IPS-18a (cell line): ENCODE results near the gene ZNF683.
A peak's percentile ranks its signal among the peaks of the same experiment; 100 is the strongest.

ENCODE experiments used
- H3K27ac ChIP-seq: one replicate; pipeline ENCODE4 v1.5.1; 2013; ENCODE audit warnings: low read length
- H3K27me3 ChIP-seq: one replicate; pipeline ENCODE4 v1.6.1; 2013; ENCODE audit warnings: mild to moderate bottlenecking, low read length; ENCODE audit not compliant: control insufficient read depth, insufficient read depth
- H3K36me3 ChIP-seq: one replicate; pipeline ENCODE4 v1.6.1; 2013; ENCODE audit warnings: low read depth, low read length; ENCODE audit not compliant: control insufficient read depth
- H3K4me1 ChIP-seq: one replicate; pipeline ENCODE4 v1.6.1; 2013; ENCODE audit warnings: low read depth, low read length; ENCODE audit not compliant: control insufficient read depth
- H3K4me3 ChIP-seq: one replicate; pipeline ENCODE4 v1.5.1; 2013; ENCODE audit warnings: low read length
- H3K9ac ChIP-seq: one replicate; pipeline ENCODE4 v1.6.1; 2013; ENCODE audit warnings: mild to moderate bottlenecking, low read length, moderate library complexity
- H3K9me3 ChIP-seq: one replicate; pipeline ENCODE4 v1.6.1; 2013; ENCODE audit warnings: low read depth, low read length; ENCODE audit not compliant: control insufficient read depth

Gene ZNF683

DNA sequence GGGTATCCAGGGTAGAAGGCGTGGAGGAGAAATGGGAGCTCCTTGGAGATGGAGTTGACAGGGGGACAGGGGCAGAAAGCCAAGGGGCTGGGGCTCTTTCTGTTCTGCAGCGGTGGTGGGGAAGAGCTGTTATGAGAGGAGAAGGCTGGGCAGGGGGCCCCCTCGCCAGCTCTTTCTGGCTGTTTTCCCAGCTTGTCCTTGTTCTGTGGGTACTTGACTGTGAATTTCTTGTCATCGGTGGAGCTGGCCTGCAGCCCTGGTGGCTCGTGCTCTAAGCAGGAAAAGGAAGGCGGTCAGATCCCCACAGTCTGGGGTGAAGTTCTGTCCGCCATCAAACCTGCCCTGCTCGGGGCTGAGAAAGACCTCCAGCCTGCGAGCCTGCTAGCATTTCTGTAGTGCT is 7.6 kb downstream of the ZNF683 start:
- H3K27ac ChIP-seq, result no peak overlapping the region
- H3K4me3 ChIP-seq, result no peak overlapping the region
- H3K4me1 ChIP-seq, result peaks cover 2% of the 10 kb centered on the region
- no peaks in the 10 kb centered on the region for H3K9me3 ChIP-seq
- H3K9ac ChIP-seq, result no peak overlapping the region
- no peaks in the 10 kb centered on the region for H3K36me3 ChIP-seq
- peaks cover 30% of the 10 kb centered on the region for H3K27me3 ChIP-seq

DNA sequence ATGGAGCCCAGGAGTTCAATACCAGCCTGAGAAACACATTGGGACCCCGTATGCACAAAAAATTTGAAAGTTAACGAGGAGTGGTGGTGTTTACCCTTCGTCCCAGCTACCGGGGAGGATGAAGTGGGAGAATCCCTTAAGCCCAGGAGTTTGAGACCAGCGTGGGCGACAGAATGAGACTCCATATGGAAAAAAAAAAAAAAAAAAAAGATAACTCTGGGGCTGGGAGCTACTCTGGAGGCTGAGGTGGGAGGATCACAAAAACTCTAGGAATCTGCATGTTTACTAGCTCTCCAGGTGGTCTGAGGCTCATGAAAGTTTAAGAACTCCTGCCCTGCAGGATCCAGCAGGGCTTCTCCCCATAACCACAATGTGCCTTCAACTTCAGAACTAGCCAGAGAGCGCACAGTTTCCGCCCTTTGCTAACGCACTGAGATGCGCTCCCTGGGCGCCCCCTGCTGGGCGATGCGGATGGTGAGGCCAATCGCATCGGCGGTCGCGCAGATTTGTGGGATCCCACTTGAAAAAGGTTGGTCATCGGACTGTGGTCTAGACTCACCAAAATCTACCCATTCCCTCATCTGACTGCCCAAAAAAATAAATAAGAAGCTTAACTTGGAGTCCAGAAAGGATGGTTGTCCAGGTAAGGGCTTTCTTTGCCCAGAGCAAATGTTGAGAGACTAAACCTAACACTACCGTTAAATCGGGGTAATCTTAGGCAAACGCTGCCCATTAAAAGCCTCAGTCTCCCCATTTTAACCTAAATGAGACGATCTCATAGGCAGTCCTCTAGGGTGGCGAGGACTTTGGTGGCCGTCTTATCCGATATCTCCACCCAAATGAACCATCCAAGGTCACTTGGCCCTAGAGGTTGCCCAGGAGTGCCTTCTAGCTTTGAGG is 8.8 kb downstream of the ZNF683 start:
- Histone ChIP-seq H3K4me3 (no peak overlapping the region), H3K4me1 (peaks cover 7% of the 10 kb centered on the region), H3K27me3 (peaks cover 41% of the 10 kb centered on the region), H3K9me3 (no peaks in the 10 kb centered on the region), H3K36me3 (no peaks in the 10 kb centered on the region), H3K27ac (no peak overlapping the region), H3K9ac (no peak overlapping the region)

DNA sequence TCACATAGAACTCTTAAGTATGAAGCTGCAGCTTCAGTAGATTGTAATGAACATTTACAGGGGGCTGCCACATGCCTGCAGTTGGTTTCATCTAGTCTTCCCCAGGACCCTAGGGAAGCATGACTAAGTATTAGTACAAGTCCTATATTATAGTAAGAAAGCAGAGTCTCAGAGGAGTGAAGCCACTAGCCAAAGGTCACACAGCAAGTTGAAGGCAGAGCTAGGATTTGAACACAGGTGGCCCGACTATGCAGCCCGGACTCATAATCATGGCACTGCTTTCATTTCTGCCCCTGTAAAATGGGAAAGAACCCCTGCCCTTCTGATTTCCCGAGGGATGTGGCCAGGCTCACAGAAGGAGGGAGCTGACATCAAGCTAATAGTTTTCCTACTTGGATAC is 10.2 kb downstream of the ZNF683 start:
- H3K4me3 ChIP-seq, result no peak overlapping the region
- peaks cover 7% of the 10 kb centered on the region for H3K4me1 ChIP-seq
- H3K27me3 ChIP-seq, result peaks cover 41% of the 10 kb centered on the region
- H3K9ac ChIP-seq, result no peak overlapping the region
- H3K9me3 ChIP-seq, result no peaks in the 10 kb centered on the region
- H3K36me3 ChIP-seq, result no peaks in the 10 kb centered on the region
- H3K27ac ChIP-seq, result no peak overlapping the region

DNA sequence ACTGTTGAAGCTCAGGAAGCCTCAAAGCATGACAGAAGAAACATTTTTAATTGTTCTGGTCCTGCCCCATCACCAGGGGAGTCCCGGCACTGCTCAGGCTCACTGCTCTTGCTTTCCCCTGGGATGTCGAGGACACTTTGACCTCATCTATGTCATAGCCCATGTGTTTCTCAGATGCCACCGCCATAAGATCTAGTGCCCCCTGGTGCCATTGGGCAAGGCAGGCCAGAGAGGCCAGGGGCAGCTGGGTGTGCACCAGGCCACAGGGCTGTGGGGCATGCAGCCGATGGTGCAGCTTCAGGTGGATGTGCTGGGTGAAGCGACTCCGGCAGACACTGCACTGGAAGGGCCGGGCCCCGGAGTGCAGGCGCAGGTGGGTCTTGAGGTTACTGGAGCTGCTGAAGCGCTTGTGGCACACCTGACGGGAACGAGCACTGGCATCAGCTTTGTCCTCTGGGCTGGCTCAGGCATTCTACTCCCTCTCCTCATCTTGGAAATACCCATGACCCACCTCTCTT is 10.9 kb downstream of the ZNF683 start:
- Histone ChIP-seq H3K9ac (no peak overlapping the region), H3K4me1 (peaks cover 9% of the 10 kb centered on the region), H3K36me3 (no peaks in the 10 kb centered on the region), H3K9me3 (no peaks in the 10 kb centered on the region), H3K27me3 (peaks cover 41% of the 10 kb centered on the region), H3K4me3 (no peak overlapping the region), H3K27ac (no peak overlapping the region)

DNA sequence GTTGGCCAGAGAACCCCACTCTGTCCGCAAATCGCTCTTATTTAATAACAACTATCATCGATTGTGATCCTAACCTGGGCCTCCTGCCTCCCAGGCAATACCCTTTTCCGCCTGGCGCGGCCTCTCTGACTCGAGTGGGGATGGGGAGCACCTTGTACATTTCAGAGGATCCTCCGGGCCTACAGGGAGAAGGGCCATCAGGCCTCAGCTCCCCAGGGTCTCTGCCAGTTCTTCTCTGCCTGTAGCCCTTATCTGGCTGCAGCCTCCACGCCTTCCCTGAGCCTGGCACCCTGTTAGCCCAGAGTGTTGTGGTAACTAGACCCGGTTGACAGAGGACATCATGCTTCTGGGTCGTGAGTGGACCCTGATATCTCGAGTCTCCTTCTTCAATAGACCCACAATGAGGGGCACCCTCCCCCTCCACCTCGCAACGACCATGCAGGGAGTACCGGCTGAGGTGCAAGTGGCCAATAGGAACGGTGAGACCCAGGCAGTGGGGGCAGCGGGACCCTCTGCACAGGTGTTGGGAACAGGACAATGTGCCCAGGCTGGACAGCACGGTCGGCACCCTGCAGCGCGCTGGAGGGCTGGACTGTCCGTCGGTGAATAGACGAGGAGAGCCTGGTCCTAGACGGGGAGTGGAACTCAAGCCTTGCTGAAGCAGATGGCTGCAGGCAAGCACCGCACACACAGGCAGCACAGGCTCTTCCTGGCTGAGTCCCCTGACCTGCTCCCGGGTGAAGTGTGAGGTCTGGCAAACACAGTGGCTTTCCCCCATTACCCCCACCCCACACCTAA is 11.5 kb downstream of the ZNF683 start:
- peaks cover 41% of the 10 kb centered on the region for H3K27me3 ChIP-seq
- H3K27ac ChIP-seq, result no peak overlapping the region
- H3K4me3 ChIP-seq, result peak overlapping the region; percentile 70
- H3K4me1 ChIP-seq, result peaks cover 12% of the 10 kb centered on the region
- no peak overlapping the region for H3K9ac ChIP-seq
- no peaks in the 10 kb centered on the region for H3K9me3 ChIP-seq
- H3K36me3 ChIP-seq, result no peaks in the 10 kb centered on the region

DNA sequence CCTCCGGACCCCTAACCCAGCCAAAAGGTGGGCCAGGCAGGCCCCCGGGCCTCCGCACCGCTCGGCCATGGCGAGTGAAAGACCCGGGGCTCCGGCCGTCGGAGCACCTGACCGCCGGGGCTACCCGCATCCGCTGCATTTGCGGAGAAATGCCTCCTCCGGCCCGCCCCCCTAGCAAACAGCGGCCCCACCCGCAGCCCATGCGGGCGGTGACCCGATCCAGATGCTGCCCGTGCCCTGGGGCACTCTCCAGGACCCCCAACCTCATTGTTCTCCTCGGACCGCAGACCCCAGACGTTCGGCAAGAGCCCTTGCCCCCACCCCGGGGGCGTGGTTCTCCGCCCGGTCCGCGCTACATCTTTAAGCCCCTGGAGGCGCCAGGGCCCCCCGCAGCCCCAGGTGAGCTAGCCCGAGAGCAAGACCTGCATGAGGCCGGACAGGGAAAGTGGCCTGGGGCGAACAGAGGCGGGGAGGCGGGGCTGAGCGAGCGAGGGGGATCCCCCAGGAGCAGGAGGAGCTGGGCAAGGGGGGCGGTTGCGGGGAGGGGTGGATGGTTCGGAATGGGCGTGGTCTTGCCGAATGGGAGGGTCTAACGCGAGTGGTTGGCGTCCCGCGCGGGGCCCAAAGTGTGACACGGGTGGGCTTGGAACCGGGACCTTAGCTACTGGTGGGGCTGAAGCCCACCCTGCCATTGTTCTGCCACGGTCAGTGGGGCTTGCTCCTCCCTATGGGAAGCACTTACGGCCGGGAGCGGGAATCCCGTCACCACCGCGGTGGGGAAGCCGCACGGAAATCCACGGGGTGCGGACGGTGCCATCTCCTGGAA is 12.4 kb downstream of the ZNF683 start:
- Histone ChIP-seq H3K9me3 (no peaks in the 10 kb centered on the region), H3K36me3 (no peaks in the 10 kb centered on the region), H3K27ac (no peak overlapping the region), H3K4me3 (peak overlapping the region; percentile 70), H3K4me1 (peaks cover 12% of the 10 kb centered on the region), H3K9ac (peak overlapping the region; percentile 60), H3K27me3 (peaks cover 41% of the 10 kb centered on the region)

DNA sequence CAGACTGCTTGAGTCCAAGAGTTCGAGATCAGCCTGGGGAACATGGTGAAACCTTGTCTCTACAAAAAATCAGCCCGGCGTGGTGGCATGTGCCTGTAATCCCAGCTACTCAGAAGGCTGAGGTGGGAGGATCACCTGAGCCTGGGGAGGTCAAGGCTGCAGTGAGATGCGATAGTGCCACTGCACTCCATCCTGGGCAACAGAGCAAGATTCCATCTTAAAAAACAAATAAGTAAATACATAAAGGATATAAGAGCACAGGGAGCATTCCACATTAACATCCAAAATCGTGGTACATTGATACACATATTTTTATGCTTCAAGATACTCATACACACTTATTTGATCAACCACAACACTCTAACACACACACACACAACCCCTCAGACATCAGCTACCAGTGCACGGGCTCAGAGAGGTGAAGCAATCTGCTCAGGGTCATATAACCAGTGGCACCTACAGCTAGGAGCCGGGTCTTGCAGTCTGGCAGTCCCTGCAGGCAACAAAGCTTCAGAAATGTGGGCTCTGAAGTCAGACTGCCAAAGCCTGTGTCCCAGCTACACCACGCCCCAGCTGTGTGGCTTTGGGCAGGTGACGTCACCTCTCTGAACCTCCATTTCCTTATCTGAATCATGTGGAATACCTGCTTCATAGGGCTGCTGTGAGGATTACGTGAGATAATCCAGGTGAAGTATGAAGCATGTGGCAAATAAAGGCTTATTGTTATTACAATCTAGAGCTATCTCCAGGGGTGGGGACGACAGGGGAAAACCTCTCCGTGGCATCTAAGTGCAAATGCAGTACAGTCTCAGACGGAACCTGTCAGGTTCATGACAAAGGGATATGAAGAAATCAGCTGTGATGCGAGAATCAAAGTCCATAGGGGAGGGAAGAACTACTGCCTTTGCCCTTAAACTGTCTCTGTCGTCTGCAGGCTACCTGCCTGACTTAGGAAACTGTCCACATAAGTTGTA is 13.9 kb downstream of the ZNF683 start:
- Histone ChIP-seq H3K9me3 (no peaks in the 10 kb centered on the region), H3K4me3 (peak overlapping the region; percentile 26), H3K4me1 (peaks cover 9% of the 10 kb centered on the region), H3K27ac (no peak overlapping the region), H3K9ac (no peak overlapping the region), H3K27me3 (peaks cover 33% of the 10 kb centered on the region), H3K36me3 (no peaks in the 10 kb centered on the region)

DNA sequence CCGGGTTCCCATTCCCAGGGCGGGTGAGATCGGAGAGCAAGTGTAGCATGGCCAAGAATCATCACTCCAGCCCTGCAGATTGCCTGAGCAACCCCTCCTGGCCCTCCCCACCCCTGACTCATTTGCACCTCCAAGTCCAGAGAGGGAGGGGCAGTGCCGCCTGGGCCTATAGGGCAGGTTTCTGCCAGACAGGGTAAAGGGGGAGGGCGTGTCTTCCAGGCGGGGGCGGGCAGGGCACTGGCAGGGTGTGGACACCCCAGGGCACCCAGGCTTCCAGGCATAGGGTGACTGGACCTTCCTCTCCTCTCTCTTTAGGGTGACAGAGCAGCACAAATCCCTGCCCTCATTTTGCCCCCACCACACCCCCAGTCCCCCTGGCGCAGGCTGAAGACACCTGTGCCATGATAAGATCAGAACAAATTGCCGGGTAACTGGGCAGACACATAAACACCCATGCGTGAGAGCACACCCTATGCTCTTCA is 15.4 kb downstream of the ZNF683 start:
- Histone ChIP-seq H3K36me3 (no peaks in the 10 kb centered on the region), H3K9me3 (no peaks in the 10 kb centered on the region), H3K27ac (no peak overlapping the region), H3K4me3 (no peak overlapping the region), H3K4me1 (peaks cover 9% of the 10 kb centered on the region), H3K9ac (no peak overlapping the region), H3K27me3 (peaks cover 30% of the 10 kb centered on the region)

DNA sequence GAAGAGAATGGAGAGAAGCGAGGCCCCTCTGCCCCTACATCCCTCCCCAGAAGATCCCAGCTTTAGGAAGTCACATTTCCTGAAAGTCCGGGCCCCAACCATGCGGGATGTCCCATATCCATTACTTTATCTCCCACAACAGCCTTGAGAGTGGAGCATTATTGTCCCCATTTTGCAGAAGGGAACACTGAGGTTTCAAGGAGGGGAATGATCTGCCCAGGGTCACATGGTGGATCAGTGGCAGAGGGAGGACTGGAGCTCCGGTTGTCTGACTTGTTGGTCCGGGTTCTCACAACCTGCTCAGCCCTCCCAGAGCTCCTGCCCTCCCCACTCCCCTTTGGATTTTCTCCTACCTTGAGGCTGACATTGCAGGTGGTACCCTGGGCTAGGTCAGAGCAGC is 16.4 kb downstream of the ZNF683 start:
- Histone ChIP-seq H3K4me1 (peaks cover 13% of the 10 kb centered on the region), H3K4me3 (no peak overlapping the region)

DNA sequence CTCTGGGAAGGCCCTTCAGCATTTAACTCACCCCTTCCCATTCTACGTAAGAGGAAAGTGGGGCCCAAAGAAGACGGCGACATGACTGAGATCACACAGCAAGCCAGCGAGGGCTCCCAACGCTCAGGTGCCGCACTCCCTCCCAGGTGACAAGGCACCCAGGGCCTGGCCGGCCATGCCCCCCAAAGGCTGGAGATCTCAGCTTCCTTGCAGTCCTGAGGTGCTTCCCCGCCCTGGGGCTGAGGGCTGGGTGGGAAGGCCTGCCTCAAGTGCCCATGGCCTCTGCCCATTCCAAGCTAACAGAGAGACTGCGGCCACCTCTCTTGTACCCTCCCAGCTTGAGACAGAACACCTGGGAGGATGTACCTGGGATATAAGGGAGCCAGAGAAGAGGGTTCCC is 17.6 kb downstream of the ZNF683 start:
- H3K27ac ChIP-seq, result no peak overlapping the region
- no peaks in the 10 kb centered on the region for H3K9me3 ChIP-seq
- H3K27me3 ChIP-seq, result peaks cover 11% of the 10 kb centered on the region
- no peak overlapping the region for H3K4me3 ChIP-seq
- H3K4me1 ChIP-seq, result peaks cover 22% of the 10 kb centered on the region
- no peaks in the 10 kb centered on the region for H3K36me3 ChIP-seq
- H3K9ac ChIP-seq, result no peak overlapping the region

More for the DNA sequence above, 16.4 kb downstream of the ZNF683 start:
- Histone ChIP-seq H3K27ac (no peak overlapping the region), H3K9me3 (no peaks in the 10 kb centered on the region), H3K9ac (no peak overlapping the region), H3K27me3 (peaks cover 20% of the 10 kb centered on the region), H3K36me3 (no peaks in the 10 kb centered on the region)
